HepG2 (cell line): ENCODE results near the gene CHMP6. TPM values are rescaled to one million over a fixed set of nuclear protein-coding genes. Genes with fewer than 3 reads are reported as not detected.

ENCODE experiments used
- ATAC-seq: fragments of 200-7000 bp; cut with Tn5 transposase; 3 replicates; pipeline ENCODE4 v1.9.1; 2020; ENCODE audit warnings: mild to moderate bottlenecking, moderate library complexity
- BruUV-seq: library from RNA; stranded (reverse); fragments of 400-500 nt; replicated peaks from 2 replicates; lab custom pipeline; 2021; lab: Mats Ljungman, UMichigan
- CTCF ChIA-PET: fragments of 300-600 bp; formaldehyde crosslinking; extraction: SDS; loops from one replicate; lab custom pipeline; 2021; ENCODE audit warnings: low total read pairs, inconsistent platforms, low intra/inter-chr PET ratio; lab: Yijun Ruan, JAX
- POLR2A ChIA-PET: fragments of 350-600 bp; sonication (Branson Sonifier 250); formaldehyde crosslinking; loops from one replicate; lab custom pipeline; 2020; ENCODE audit warnings: antibody characterized with exemption, inconsistent platforms; lab: Yijun Ruan, JAX
- DNase-seq: peaks from one replicate; pipeline ENCODE4 v3.0.0-alpha.2; 2015; ENCODE audit warnings: low spot score
- FAIRE-seq: peaks from 3 replicates; lab custom pipeline; 2011; peaks lifted over from hg19 to GRCh38; lab: Jason Lieb, UNC
- H2AFZ ChIP-seq: one replicate; pipeline ENCODE4 v1.6.1; 2011; ENCODE audit warnings: low read length, inconsistent platforms
- H3K27ac ChIP-seq: fragments of 300-600 bp; 3 replicates; pipeline ENCODE4 v1.8.0; 2011; ENCODE audit warnings: mixed run types, mild to moderate bottlenecking, mixed read lengths, low read length, inconsistent platforms; ENCODE audit not compliant: insufficient read depth; ENCODE audit errors: extremely low read length
- H3K27me3 ChIP-seq, 2 experiments: fragments of 200-600 bp in 1 of 2; 2 replicates in 1 of 2; 3 replicates in 1 of 2; pipeline versions ENCODE4 v1.6.0 to v1.8.0; 2011; ENCODE audit warnings: low read length in 2 of 2, mild to moderate bottlenecking in 2 of 2, moderate library complexity in 2 of 2, inconsistent platforms in 1 of 2; ENCODE audit not compliant: insufficient read depth in 2 of 2, control insufficient read depth in 1 of 2
- H3K36me3 ChIP-seq, 2 experiments: fragments of 200-600 bp in 1 of 2; replicated peaks in 1 of 2; 2 replicates in 1 of 2; 3 replicates in 1 of 2; pipeline versions ENCODE4 v1.5.1 to v1.8.0; 2011; ENCODE audit warnings: low read length in 2 of 2, inconsistent platforms in 1 of 2; ENCODE audit not compliant: insufficient read depth in 2 of 2, control insufficient read depth in 1 of 2
- H3K4me1 ChIP-seq: 2 replicates; pipeline ENCODE4 v1.5.1; 2012; ENCODE audit warnings: low read length, inconsistent platforms; ENCODE audit not compliant: insufficient read depth
- H3K4me2 ChIP-seq: 2 replicates; pipeline ENCODE4 v1.6.0; 2011; ENCODE audit warnings: low read depth, low read length, inconsistent platforms
- H3K4me3 ChIP-seq, 3 experiments: fragments of 200-600 bp in 1 of 3; sonication (generic), shearing (Covaris generic) in 1 of 3; replicated peaks in 1 of 3; 2 replicates each; pipeline ENCODE4 v1.5.1; 2011 to 2016; ENCODE audit warnings: low read length in 3 of 3, inconsistent platforms in 2 of 3, low read depth in 2 of 3, mild to moderate bottlenecking in 2 of 3, control low read depth in 1 of 3, mixed read lengths in 1 of 3; ENCODE audit not compliant: insufficient read depth in 1 of 3
- H3K79me2 ChIP-seq: one replicate; pipeline ENCODE4 v1.6.1; 2011; ENCODE audit warnings: low read length, inconsistent platforms; ENCODE audit not compliant: insufficient read depth
- H3K9ac ChIP-seq: 2 replicates; pipeline ENCODE4 v1.6.0; 2011; ENCODE audit warnings: mild to moderate bottlenecking, low read depth, low read length, inconsistent platforms; ENCODE audit not compliant: insufficient read depth
- H3K9me3 ChIP-seq: 2 replicates; pipeline ENCODE4 v1.5.1; 2012; ENCODE audit warnings: mild to moderate bottlenecking, low read length
- H4K20me1 ChIP-seq: 2 replicates; pipeline ENCODE4 v1.6.0; 2011; ENCODE audit warnings: inconsistent platforms, mild to moderate bottlenecking, low read length, moderate library complexity; ENCODE audit not compliant: insufficient read depth
- RARA ChIP-seq: IDR thresholded peaks from 2 replicates; pipeline ENCODE4 v1.6.1; 2016; ENCODE audit warnings: missing genetic modification reagents, missing compliant biosample characterization
- TEAD2 ChIP-seq: sonication (generic); formaldehyde crosslinking; IDR thresholded peaks from 2 replicates; pipeline ENCODE4 v1.9.0; 2021; ENCODE audit warnings: missing genetic modification reagents
- ZNF670 ChIP-seq: sonication (generic); formaldehyde crosslinking; IDR thresholded peaks from 2 replicates; pipeline ENCODE4 v1.8.0; 2022; ENCODE audit warnings: mild to moderate bottlenecking, missing genetic modification reagents, borderline replicate concordance
- WGBS: methylation state at CpG from one replicate; pipeline ENCODE4 v1.1.6; 2017; ENCODE audit warnings: low lambda C conversion rate; 5-methylcytosine and 5-hydroxymethylcytosine counted together
- in situ Hi-C: cut with HindIII; loops from 2 replicates; pipeline ENCODE4 v1.10.0; 2017; ENCODE audit warnings: low pct_unique_long_range_greater_than_20kb; ENCODE audit not compliant: extremely low pct_ligation_motif_present
- intact Hi-C: fragments of 100-400 bp; cut with micrococcal nuclease; formaldehyde crosslinking; loops from one replicate; pipeline ENCODE4 v1.10.0; 2022; ENCODE audit not compliant: unreplicated experiment
- polyA plus RNA-seq, 8 experiments: library from polyadenylated mRNA; depleted of rRNA in 3 of 8; stranded (reverse) in 7 of 8; unstranded in 1 of 8; fragments of >200 nt; fragmentation: Illumina TruSeq in 4 of 8; extraction: Trizol in 4 of 8; gene quantifications; 2 replicates each; pipeline versions ENCODE4 v1.2.1 to v1.2.3, GENCODE V29; 2011 to 2016; ENCODE audit warnings: low read depth in 4 of 8, missing spikeins in 1 of 8, mixed read lengths in 1 of 8; ENCODE audit not compliant: insufficient read depth in 1 of 8
- total RNA-seq, 5 experiments: library from RNA; depleted of rRNA; stranded (reverse); fragments of >200 nt; fragmentation: Illumina TruSeq; extraction: Trizol; gene quantifications; 2 replicates each; pipeline ENCODE4 v1.2.3, GENCODE V29; 2016; ENCODE audit warnings: low read depth in 1 of 5
- TF ChIP-seq, protein P1 (sequence below): sonication (generic); formaldehyde crosslinking; IDR thresholded peaks from 2 replicates; pipeline ENCODE4 v1.4.0; 2020; ENCODE audit warnings: mild to moderate bottlenecking, missing genetic modification reagents
- TF ChIP-seq, protein P2 (sequence below): sonication (generic); formaldehyde crosslinking; IDR thresholded peaks from 2 replicates; pipeline ENCODE4 v1.4.0; 2020; ENCODE audit warnings: missing genetic modification reagents, borderline replicate concordance
- TF ChIP-seq, protein P3 (sequence below): sonication (generic); formaldehyde crosslinking; IDR thresholded peaks from 2 replicates; pipeline ENCODE4 v1.4.0; 2020; ENCODE audit warnings: missing genetic modification reagents, mild to moderate bottlenecking, borderline replicate concordance
- TF ChIP-seq, protein P4 (sequence below): sonication (generic); formaldehyde crosslinking; IDR thresholded peaks from 2 replicates; pipeline ENCODE4 v1.5.1; 2020; ENCODE audit warnings: missing genetic modification reagents, mild to moderate bottlenecking, borderline replicate concordance

Gene CHMP6
- total and polyA plus RNA-seq, 2 of the 13 experiments (the other 11 are each of a cell fraction or from before 2014, with no cell fraction given): 11.1 to 24.2 TPM

GRCh38 chr17:80944326-80944725 is 47.3 kb upstream of the CHMP6 start:
- H3K4me3 ChIP-seq: no peak overlapping the region
- no TSS peak for BruUV-seq
- intact Hi-C loops (no loop called here), in situ Hi-C loops (no loop called here)
- TF ChIP-seq, protein P1, sequence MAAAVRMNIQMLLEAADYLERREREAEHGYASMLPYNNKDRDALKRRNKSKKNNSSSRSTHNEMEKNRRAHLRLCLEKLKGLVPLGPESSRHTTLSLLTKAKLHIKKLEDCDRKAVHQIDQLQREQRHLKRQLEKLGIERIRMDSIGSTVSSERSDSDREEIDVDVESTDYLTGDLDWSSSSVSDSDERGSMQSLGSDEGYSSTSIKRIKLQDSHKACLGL (CRISPR knock-in tag): no peak
- no peak overlapping the region for H3K4me2 ChIP-seq
- DNase-seq (no peak), FAIRE-seq (no peak), ATAC-seq (no peak)
- no peak overlapping the region for H3K27ac ChIP-seq
- H3K27me3 ChIP-seq: no peaks in the 10 kb centered on the region
- no peaks in the 10 kb centered on the region; the same call in 1 of the 2 replicates for H3K4me1 ChIP-seq
- H4K20me1 ChIP-seq: no peaks in the 10 kb centered on the region
- WGBS: 97% methylated on average over 9 of the region's 9 CpGs
- no peaks in the 10 kb centered on the region for H3K9me3 ChIP-seq
- POLR2A ChIA-PET: no interaction called here
- H3K79me2 ChIP-seq: no peaks in the 10 kb centered on the region
- no peak overlapping the region for H3K9ac ChIP-seq
- peaks cover 24 to 44% of the 10 kb centered on the region in 2 experiments; a peak in 4 of 5 replicates for H3K36me3 ChIP-seq
- no peak overlapping the region for H2AFZ ChIP-seq
- CTCF ChIA-PET: no interaction called here

DNA sequence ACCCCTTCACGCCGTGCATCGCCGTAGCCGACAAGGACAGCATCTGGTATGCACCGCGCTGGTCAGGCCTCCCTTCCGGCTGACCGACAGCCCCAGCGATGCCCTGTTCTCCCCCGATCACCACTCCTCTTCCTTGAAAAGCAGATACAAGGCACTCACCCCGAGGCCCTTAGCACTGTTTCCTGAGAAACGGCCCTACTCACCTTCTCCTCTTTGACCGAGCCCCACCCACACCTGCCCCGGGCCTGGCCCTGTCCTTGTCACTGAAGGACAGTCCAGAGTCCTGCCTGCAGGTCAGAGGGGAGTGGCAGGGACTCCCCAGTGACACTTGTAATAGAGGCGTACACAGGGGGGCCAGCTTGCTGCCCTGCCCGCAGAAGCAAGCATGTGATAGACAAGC is 45.9 kb upstream of the CHMP6 start:
- no peak overlapping the region for H3K9ac ChIP-seq
- intact Hi-C loops (no loop called here), in situ Hi-C loops (no loop called here)
- 94% methylated on average over 17 of the region's 17 CpGs for WGBS
- FAIRE-seq (no peak), DNase-seq (no peak), ATAC-seq (no peak)
- no peaks in the 10 kb centered on the region for H3K79me2 ChIP-seq
- H2AFZ ChIP-seq: no peak overlapping the region
- H4K20me1 ChIP-seq: no peaks in the 10 kb centered on the region
- CTCF ChIA-PET: no interaction called here
- H3K4me2 ChIP-seq: no peak overlapping the region
- no peak overlapping the region for H3K4me3 ChIP-seq
- BruUV-seq: no TSS peak
- no peak overlapping the region for H3K27ac ChIP-seq
- H3K27me3 ChIP-seq: no peaks in the 10 kb centered on the region
- no peaks in the 10 kb centered on the region; the same call in 1 of the 2 replicates for H3K4me1 ChIP-seq
- no peaks in the 10 kb centered on the region for H3K9me3 ChIP-seq
- peaks cover 22 to 47% of the 10 kb centered on the region in 2 experiments; a peak in 4 of 5 replicates for H3K36me3 ChIP-seq
- POLR2A ChIA-PET: no interaction called here
- TF ChIP-seq, protein P2, sequence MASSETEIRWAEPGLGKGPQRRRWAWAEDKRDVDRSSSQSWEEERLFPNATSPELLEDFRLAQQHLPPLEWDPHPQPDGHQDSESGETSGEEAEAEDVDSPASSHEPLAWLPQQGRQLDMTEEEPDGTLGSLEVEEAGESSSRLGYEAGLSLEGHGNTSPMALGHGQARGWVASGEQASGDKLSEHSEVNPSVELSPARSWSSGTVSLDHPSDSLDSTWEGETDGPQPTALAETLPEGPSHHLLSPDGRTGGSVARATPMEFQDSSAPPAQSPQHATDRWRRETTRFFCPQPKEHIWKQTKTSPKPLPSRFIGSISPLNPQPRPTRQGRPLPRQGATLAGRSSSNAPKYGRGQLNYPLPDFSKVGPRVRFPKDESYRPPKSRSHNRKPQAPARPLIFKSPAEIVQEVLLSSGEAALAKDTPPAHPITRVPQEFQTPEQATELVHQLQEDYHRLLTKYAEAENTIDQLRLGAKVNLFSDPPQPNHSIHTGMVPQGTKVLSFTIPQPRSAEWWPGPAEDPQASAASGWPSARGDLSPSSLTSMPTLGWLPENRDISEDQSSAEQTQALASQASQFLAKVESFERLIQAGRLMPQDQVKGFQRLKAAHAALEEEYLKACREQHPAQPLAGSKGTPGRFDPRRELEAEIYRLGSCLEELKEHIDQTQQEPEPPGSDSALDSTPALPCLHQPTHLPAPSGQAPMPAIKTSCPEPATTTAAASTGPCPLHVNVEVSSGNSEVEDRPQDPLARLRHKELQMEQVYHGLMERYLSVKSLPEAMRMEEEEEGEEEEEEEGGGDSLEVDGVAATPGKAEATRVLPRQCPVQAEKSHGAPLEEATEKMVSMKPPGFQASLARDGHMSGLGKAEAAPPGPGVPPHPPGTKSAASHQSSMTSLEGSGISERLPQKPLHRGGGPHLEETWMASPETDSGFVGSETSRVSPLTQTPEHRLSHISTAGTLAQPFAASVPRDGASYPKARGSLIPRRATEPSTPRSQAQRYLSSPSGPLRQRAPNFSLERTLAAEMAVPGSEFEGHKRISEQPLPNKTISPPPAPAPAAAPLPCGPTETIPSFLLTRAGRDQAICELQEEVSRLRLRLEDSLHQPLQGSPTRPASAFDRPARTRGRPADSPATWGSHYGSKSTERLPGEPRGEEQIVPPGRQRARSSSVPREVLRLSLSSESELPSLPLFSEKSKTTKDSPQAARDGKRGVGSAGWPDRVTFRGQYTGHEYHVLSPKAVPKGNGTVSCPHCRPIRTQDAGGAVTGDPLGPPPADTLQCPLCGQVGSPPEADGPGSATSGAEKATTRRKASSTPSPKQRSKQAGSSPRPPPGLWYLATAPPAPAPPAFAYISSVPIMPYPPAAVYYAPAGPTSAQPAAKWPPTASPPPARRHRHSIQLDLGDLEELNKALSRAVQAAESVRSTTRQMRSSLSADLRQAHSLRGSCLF (CRISPR knock-in tag): no peak
- TF ChIP-seq, protein P3, sequence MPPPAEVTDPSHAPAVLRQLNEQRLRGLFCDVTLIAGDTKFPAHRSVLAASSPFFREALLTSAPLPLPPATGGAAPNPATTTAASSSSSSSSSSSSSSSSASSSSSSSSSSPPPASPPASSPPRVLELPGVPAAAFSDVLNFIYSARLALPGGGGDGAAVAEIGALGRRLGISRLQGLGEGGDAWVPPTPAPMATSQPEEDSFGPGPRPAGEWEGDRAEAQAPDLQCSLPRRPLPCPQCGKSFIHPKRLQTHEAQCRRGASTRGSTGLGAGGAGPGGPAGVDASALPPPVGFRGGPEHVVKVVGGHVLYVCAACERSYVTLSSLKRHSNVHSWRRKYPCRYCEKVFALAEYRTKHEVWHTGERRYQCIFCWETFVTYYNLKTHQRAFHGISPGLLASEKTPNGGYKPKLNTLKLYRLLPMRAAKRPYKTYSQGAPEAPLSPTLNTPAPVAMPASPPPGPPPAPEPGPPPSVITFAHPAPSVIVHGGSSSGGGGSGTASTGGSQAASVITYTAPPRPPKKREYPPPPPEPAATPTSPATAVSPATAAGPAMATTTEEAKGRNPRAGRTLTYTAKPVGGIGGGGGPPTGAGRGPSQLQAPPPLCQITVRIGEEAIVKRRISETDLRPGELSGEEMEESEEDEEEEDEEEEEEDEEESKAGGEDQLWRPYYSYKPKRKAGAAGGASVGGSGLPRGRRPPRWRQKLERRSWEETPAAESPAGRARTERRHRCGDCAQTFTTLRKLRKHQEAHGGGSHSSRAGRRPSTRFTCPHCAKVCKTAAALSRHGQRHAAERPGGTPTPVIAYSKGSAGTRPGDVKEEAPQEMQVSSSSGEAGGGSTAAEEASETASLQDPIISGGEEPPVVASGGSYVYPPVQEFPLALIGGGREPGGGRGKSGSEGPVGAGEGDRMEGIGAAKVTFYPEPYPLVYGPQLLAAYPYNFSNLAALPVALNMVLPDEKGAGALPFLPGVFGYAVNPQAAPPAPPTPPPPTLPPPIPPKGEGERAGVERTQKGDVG: no peak
- TF ChIP-seq RARA (CRISPR knock-in tag) (no peak), TEAD2 (CRISPR knock-in tag) (no peak), ZNF670 (CRISPR knock-in tag) (no peak)
- TF ChIP-seq, protein P4, sequence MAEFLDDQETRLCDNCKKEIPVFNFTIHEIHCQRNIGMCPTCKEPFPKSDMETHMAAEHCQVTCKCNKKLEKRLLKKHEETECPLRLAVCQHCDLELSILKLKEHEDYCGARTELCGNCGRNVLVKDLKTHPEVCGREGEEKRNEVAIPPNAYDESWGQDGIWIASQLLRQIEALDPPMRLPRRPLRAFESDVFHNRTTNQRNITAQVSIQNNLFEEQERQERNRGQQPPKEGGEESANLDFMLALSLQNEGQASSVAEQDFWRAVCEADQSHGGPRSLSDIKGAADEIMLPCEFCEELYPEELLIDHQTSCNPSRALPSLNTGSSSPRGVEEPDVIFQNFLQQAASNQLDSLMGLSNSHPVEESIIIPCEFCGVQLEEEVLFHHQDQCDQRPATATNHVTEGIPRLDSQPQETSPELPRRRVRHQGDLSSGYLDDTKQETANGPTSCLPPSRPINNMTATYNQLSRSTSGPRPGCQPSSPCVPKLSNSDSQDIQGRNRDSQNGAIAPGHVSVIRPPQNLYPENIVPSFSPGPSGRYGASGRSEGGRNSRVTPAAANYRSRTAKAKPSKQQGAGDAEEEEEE (CRISPR knock-in tag): no peak
